RCC 7860 (cell line): ENCODE data around the gene TRIO.

Source experiments
- DNase-seq: peaks from one replicate; pipeline ENCODE4 v3.0.0-alpha.2; 2015; ENCODE audit warnings: low spot score
- FAIRE-seq: peaks from 2 replicates; lab custom pipeline; 2012; peaks lifted over from hg19 to GRCh38; lab: Jason Lieb, UNC

TRIO gene

GRCh38 chr5:14258840-14259239 lies 115.7 kb downstream of the TRIO start:
- DNase-seq, result no peak
- no peak for FAIRE-seq

- FAIRE-seq (no peak), DNase-seq (no peak)
Observed at GRCh38 chr5:14260637-14261036, 117.5 kb downstream of the TRIO start.

DNA sequence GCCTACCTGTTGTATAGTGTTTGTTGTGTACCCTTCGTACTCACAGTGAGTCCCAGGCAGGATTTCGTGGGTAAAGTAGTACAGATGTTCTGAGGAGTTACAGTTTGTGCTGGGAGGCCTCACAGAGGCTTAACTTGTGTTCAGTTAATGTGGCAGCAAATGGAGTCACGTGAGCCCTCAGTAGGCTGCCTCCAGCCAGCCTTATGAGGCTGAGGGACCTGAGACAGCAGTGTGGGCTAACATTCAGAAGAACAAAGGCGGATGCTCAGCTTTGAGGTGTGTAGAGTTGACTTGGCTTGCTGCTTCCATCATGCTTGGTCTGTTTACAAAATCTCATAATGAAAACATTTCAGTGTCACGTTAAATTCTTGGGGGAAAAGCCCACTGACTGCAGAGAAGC lies 118.1 kb downstream of the TRIO start:
- no peak for FAIRE-seq
- no peak for DNase-seq

GRCh38 chr5:14261856-14262611 lies 118.9 kb downstream of the TRIO start:
- no peak for FAIRE-seq

GRCh38 chr5:14263113-14263512 lies 120.0 kb downstream of the TRIO start:
- FAIRE-seq (no peak), DNase-seq (no peak)

More at GRCh38 chr5:14261856-14262611, 118.9 kb downstream of the TRIO start:
- DNase-seq, result no peak

DNA sequence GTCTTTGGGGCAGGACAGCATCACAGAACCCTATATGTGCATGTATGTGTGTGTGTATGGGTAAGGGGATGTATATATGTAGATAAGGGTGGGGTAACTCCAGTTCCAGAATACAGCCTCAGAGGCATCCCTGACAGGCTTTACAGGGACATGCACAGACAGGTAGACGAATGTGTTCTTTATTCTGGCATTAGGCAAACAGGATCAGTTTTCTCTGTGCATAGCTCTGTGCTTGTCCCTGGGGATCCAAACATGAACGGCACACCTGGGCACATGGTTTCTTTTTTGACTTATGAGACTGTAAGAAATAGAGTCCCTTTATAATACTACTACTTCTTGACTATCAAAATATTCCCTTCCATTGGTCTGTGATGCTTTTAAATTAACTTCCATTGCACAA lies 120.6 kb downstream of the TRIO start:
- DNase-seq, result no peak
- FAIRE-seq, result no peak

GRCh38 chr5:14264605-14265316 lies 121.6 kb downstream of the TRIO start:
- DNase-seq, result peak; percentile 96
- FAIRE-seq, result no peak

DNA sequence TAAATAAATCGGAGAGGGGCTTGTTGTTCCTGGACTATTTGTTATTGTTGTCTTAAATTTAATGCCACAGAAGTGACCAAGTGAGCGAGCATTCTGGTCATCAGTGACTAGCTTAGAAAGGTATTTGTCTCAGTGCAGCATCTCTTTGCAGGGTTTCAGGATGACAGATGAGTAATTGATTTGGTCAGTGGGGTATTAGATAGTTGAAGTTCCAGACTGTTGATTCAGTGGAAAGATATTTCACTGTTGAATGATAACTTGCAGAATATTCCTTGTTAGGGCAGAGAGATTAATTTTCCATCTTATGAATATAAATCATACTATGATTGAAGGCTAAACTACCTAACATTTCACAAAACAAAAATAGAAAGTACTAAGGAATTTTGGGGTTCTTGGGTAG lies 122.4 kb downstream of the TRIO start:
- peak; percentile 99 for FAIRE-seq

DNA sequence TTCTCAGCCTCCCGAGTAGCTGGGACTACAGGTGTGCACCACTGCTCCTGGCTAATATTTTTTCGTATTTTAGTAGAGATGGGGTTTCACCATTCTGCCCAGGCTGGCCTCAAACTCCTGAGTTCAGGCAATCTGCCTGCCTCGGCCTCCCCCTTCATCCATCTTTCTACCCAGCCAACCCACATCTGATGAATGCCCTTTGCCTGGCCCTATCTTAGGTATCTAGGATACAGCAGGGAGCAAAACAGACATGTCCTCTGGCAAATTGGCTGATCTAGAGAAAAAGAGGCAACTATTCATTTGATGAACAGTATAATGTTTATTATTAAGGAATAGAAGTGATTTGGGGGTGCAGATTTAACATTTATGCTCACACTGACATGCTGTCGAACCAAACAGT lies 123.0 kb downstream of the TRIO start:
- FAIRE-seq (no peak), DNase-seq (peak; percentile 76)

More for the DNA sequence above, 122.4 kb downstream of the TRIO start:
- peak; percentile 99 for DNase-seq

DNA sequence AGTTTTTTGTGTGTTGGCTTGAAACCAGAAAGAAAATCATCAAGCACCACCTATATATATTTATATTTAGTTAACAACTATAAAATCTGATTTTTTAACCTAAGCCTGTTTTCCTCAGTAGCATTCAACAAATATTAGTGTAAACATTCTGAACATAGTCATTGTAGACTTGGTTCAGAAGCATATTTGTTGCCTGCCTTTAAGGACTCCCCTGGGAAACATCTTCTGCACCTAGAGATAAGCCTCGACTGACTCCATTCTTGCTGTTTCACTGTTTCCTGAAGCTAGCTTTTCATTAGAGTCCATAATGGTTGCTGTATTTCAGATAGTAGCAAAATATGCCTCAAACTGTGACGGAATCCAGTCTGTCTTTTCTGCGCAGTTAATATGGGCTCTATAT lies 123.5 kb downstream of the TRIO start:
- FAIRE-seq (peak; percentile 39), DNase-seq (no peak)

DNA sequence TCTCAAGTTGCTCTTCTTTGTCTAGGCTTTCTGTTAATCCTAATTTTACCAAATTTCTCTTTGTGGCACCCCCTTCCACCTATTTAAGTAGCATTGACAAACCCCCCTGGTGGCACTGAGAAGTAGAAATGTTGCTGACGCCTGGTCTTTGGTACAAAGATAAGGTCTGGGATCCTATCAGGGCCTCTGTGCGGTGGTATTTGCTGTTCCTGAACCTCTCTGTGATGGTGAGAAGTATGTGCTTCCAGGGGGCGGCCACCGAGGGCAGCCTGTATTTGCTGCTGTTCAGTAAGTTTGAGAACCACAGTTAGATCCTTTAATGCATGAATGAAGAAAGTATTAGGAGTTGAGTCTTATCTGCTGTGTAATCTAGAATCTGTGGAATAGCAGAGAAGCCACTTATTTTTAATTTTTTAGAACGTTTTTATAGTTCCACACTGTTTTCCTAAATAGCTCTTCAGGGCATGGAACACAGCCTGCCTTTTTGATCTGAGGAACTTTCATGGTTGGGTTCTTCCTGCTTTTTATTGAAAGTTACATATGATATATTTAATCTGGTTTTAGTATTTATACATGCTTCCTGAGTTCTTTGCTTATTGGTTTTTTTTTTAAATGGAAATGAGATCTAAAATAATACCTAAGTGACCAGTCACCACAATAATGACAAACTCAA lies 124.2 kb downstream of the TRIO start:
- FAIRE-seq (no peak), DNase-seq (peak; percentile 93)

DNA sequence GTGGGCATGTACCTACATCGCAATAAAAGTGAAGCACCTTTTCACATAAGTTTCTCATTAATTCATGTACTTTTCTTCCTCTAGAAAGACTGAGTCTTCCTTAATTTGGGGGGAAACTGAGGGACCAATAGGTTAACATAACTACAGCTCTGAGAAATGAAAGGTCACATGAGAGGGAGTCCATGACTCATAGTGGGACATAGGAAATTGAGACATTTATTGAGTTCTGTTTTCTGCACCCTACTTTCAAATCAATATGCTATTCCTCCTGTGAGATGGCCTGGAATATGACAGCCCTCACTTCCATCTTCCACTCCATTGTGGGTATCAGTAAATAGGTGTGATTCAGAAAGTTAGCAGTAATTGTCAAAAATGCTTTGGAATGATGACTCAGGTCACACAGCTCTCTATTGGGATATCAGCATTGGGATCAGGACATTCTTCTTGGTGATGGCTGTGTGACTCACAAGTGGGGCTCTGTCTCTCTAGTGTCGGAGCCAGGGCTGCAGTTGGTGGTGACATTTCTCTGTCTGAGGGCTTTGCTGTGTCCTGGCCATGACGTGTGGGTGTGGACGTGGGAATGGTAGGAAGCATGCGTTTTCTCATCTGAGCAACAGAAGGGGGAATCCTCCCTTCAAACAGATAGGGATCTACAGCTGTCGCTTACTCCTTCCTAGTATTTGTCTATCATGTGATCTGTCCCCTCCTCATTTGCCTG lies 125.0 kb downstream of the TRIO start:
- FAIRE-seq (peak; percentile 99), DNase-seq (peak; percentile 100)

- FAIRE-seq (no peak), DNase-seq (no peak)
Observed at GRCh38 chr5:14268738-14269137, 125.6 kb downstream of the TRIO start.

DNA sequence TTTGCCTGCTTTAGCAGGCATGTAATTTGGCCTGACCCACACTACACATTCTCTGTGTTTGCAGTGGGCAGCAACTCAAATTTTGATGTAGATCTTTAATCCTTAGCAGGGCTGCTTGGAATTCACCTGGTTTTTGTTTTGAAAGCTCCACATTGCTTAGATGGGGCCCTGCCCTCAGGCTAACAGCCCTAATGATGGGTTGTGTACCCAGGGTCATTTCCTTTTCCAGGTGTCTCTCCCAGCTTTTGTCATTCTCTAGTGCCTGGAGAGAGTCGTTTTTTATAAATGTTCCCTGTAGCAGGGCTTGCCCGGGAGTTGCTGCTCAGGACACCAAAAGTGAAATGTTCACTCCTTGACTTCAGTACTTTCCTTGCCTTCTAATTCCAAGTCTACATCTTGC lies 126.3 kb downstream of the TRIO start:
- no peak for DNase-seq

DNA sequence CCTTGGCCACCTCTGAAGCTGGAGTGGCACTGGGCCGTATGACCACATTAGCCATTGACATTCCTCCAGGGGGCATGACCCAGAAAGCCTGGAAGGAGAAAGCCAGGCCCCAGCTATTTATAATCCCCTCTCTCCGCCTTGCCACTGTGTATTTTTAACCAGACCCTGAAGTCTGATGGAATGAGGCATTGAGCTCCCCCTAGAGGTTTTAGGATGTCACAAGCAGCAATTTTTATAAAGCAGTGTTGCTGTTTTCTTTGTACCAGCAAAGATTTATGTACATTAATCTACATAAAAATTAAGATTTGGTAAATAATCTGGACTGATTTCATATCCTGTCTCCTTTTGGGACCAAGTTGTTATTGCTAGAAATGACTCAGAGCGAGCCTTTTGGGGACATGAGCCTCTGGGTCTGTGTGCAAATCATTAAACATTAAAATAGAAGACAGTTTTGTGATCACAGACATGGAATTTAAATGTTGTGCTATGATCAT lies 127.1 kb downstream of the TRIO start:
- FAIRE-seq (peak; percentile 95), DNase-seq (peak; percentile 95)

More for the DNA sequence above, 126.3 kb downstream of the TRIO start:
- FAIRE-seq, result no peak

DNA sequence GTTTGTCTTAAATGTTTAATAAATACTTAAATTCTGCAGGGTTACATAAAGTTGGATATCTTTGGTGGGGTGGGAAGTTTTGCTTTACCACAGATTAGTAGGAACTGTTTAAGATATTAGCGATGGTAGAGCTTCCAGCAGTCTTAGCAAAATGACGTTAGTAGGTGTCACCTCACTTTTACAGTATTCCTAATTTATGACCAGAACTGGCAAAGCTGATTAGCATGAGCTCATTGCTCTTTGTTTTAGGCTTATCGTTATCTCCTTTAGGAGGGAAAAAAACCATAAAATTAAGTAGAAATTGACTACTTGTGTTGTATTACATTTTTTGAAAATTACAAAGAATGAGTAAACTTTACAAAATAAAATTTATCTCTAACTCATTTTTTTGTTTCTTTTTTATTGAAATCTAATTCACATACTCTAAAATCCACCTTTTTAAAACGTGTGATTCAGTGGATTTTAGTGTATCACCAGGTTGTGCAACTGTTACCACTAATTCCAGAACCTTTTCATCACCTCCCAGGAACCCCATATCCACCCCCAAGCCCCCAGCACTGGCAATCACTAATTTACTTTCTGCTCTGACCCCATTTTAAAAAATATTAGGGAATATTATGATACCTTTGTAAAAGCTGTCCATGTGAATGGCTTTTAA lies 129.5 kb downstream of the TRIO start:
- DNase-seq (no peak), FAIRE-seq (no peak)

DNA sequence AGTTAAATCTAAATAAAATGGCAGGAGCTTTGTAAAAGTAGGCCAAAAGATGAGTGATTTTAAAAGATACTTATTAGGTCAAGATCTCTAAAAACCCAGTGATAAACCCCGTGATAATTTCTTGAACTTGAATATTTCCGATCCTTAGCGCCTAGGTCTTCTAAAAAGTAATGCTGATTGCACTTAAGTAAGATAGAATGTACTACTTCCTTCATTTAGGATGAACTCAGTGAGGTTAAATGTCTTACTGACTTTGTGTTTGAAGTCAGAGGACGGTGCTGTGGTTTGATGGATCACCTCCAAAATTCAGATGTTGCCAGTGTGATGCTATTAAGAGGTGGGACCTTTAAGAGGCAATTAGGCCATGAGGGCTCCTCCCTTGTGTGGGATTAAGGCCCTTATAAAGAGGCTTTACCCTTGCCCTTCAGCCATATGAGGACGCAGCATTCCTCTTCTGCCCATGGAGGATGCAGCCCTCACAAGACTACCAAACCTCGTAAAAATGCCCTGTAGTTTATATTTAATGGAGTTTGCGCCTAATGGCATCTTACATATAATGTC lies 130.1 kb downstream of the TRIO start:
- no peak for DNase-seq
- FAIRE-seq, result no peak

DNA sequence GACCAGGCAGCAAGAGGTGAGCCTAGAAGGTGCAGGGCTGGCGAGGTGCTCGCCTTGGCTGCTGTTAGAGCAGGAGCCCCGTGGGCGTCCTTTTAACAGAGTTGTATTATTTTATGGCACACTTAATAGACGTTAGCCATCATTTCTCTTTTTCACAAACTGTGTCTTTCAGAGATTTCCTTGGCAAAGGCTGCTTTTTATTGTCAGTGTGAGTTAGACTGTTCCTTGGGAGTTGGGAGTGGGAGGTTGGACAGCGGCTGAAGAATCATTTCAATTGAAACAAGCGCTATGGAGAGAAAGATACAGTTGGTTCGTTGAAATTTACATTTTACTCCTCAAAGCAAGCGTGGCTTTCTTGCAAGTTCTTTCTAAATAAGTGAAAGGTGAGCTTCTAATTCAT lies 133.2 kb downstream of the TRIO start:
- no peak for DNase-seq
- no peak for FAIRE-seq

DNA sequence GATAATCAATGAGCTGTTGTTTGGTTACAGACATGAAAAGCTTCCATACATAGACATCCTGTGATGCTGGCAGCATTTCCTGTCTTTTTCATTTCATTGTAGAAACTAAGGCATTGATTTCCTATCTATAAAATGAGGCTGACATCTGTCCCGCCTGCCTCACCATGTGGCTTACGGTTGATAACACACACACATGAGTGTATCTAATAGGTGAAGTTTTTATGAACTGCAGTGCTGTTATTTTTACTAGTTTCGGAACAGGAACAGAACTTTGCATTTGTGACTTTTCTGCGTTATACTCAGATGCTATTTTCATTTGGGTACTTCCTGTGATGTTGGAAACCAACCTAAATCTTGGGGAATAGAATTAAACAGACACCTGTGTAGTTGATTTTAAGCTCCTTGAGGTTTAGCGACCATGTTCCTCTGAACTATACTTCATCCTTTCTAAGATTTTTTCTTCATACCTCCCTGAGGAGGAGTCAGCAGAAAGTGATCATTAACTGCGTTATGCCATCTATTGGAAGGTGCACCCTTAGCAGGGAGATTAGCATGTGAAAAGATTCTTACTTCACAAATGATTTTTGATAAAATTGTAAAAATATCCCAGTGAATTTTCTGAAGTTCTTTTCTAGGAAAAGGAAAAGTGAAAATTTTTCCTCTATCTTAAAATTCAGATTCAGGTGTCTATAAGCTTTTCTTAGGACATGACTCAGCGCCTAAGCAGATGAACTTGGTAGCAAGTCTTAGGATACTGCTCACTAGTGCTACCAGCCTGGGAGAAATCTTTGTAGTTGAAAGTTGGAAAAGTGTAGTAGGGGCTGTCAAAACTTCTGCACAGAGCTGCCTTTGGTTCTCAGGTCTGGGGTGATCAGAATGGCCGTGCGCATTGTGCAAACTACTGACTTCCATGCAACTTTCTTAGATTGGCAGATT lies 134.5 kb downstream of the TRIO start:
- no peak for DNase-seq
- peak; percentile 15 for FAIRE-seq
